Measurements from ENCODE around the gene HCN3.

HCN3 gene

DNA sequence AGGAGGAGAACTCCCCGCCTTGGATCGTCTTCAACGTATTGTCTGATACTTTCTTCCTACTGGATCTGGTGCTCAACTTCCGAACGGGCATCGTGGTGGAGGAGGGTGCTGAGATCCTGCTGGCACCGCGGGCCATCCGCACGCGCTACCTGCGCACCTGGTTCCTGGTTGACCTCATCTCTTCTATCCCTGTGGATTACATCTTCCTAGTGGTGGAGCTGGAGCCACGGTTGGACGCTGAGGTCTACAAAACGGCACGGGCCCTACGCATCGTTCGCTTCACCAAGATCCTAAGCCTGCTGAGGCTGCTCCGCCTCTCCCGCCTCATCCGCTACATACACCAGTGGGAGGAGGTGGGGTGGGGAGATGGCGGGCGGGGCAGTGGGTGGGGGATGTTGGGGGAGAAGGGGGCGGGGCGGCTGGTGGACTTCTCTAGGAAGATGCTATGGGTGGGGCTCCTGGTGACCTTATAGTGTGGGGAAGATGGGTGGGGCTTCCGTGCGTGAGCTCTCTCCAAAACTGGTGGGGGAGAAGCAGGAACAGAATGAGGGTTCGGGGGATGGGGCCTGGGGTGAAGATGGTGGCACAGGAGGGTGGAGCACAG, 5.3 kb downstream of the HCN3 start:
- no peak for DNase-seq
- no peak overlapping the region for H2AK5ac ChIP-seq (ENCODE audit: low read length)
- H3K79me1 ChIP-seq (ENCODE audit: low read length): peaks cover under 1% of the 10 kb centered on the region
- H3K4ac ChIP-seq (ENCODE audit: low read depth, low read length): no peak overlapping the region
- no peak overlapping the region for H3K4me2 ChIP-seq (ENCODE audit: low read length)
- no peak overlapping the region for H3K14ac ChIP-seq (ENCODE audit: low read length)
- no peak overlapping the region for H4K8ac ChIP-seq (ENCODE audit: low read depth, low read length)
- no peak overlapping the region for H4K91ac ChIP-seq (ENCODE audit: low read depth, low read length)
- no peaks in the 10 kb centered on the region for H3K79me2 ChIP-seq (ENCODE audit: control insufficient read depth, insufficient read depth, low read length, poor library complexity)
- H3K36me3 ChIP-seq (ENCODE audit: control insufficient read depth in 1 of 2, insufficient read depth in 2 of 2, low read length in 2 of 2): peaks cover 2% of the 10 kb centered on the region in 2 experiments
- no peak overlapping the region for H2BK12ac ChIP-seq (ENCODE audit: low read length)
- H3K4me1 ChIP-seq (ENCODE audit: control insufficient read depth in 1 of 2, insufficient read depth in 2 of 2, low read length in 2 of 2): peaks cover 5 to 8% of the 10 kb centered on the region in 2 experiments
- H3K27ac ChIP-seq (ENCODE audit: low read depth, low read length): no peak overlapping the region
- H3K4me3 ChIP-seq (ENCODE audit: low read depth, low read length): no peak overlapping the region
- H3K18ac ChIP-seq (ENCODE audit: low read length): no peak overlapping the region
- no peak overlapping the region for H3K9ac ChIP-seq (ENCODE audit: low read length)
- no peak overlapping the region for H2AFZ ChIP-seq (ENCODE audit: insufficient read depth, low read length, poor library complexity)
- no peak overlapping the region for H2BK120ac ChIP-seq (ENCODE audit: insufficient read depth, low read length, poor library complexity)
- no peak overlapping the region for H3K23ac ChIP-seq (ENCODE audit: low read length)
- no peak overlapping the region for H2BK5ac ChIP-seq (ENCODE audit: low read depth, low read length, poor library complexity)
- H4K12ac ChIP-seq (ENCODE audit: low read depth, low read length): no peak overlapping the region
- peaks cover 1% of the 10 kb centered on the region for H3K9me3 ChIP-seq (ENCODE audit: insufficient read depth, low read depth, low read length)
- WGBS (ENCODE audit: extremely low coverage, insufficient coverage, insufficient read length): no CpG with 5 or more reads among the region's 29 CpGs
- no peaks in the 10 kb centered on the region for H3K27me3 ChIP-seq (ENCODE audit: insufficient read depth, low read length)

DNA sequence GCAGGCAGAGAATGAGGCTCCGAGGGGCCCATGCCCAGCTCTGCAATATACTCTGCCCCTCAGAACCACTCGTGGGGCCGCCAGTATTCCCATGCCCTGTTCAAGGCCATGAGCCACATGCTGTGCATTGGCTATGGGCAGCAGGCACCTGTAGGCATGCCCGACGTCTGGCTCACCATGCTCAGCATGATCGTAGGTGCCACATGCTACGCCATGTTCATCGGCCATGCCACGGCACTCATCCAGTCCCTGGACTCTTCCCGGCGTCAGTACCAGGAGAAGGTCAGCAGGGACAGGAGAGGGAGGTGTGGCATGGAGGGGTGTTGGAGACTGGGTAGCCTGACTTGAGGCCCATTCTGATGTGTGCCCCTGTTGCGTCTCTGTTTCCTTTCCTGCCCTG, 7.2 kb downstream of the HCN3 start:
- no peak overlapping the region for H3K4ac ChIP-seq (ENCODE audit: low read depth, low read length)

DNA sequence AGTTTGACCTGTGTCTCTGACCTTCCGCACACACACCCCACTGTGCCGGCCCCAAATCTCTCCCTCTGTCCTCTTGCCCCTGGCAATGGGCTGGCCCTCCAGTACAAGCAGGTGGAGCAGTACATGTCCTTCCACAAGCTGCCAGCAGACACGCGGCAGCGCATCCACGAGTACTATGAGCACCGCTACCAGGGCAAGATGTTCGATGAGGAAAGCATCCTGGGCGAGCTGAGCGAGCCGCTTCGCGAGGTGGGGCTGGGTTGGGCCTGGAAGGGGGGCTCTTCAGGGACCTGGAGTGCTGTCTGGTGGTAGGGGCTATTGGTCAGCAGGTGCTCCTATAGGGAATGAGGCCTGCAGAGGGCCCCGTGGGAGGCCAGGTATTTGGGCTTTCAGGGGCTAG, 7.8 kb downstream of the HCN3 start:
- WGBS (ENCODE audit: extremely low coverage, insufficient coverage, insufficient read length): no CpG with 5 or more reads among the region's 14 CpGs
- H3K27me3 ChIP-seq (ENCODE audit: insufficient read depth, low read length): no peaks in the 10 kb centered on the region
- peaks cover 2% of the 10 kb centered on the region in 2 experiments for H3K36me3 ChIP-seq (ENCODE audit: control insufficient read depth in 1 of 2, insufficient read depth in 2 of 2, low read length in 2 of 2)
- H3K79me2 ChIP-seq (ENCODE audit: control insufficient read depth, insufficient read depth, low read length, poor library complexity): no peaks in the 10 kb centered on the region
- H3K4me1 ChIP-seq (ENCODE audit: control insufficient read depth in 1 of 2, insufficient read depth in 2 of 2, low read length in 2 of 2): no peaks in the 10 kb centered on the region
- no peaks in the 10 kb centered on the region for H3K79me1 ChIP-seq (ENCODE audit: low read length)
- H3K4me3 ChIP-seq (ENCODE audit: low read depth, low read length): no peak overlapping the region
- H3K4me2 ChIP-seq (ENCODE audit: low read length): no peak overlapping the region
- H2AFZ ChIP-seq (ENCODE audit: insufficient read depth, low read length, poor library complexity): no peak overlapping the region
- no peak overlapping the region for H2BK5ac ChIP-seq (ENCODE audit: low read depth, low read length, poor library complexity)
- H4K12ac ChIP-seq (ENCODE audit: low read depth, low read length): no peak overlapping the region
- no peak overlapping the region for H2AK5ac ChIP-seq (ENCODE audit: low read length)
- no peak for DNase-seq
- no peak overlapping the region for H3K18ac ChIP-seq (ENCODE audit: low read length)
- H2BK120ac ChIP-seq (ENCODE audit: insufficient read depth, low read length, poor library complexity): no peak overlapping the region
- no peak overlapping the region for H4K8ac ChIP-seq (ENCODE audit: low read depth, low read length)
- H3K27ac ChIP-seq (ENCODE audit: low read depth, low read length): no peak overlapping the region
- no peak overlapping the region for H4K91ac ChIP-seq (ENCODE audit: low read depth, low read length)
- H3K9me3 ChIP-seq (ENCODE audit: insufficient read depth, low read depth, low read length): no peaks in the 10 kb centered on the region
- H2BK12ac ChIP-seq (ENCODE audit: low read length): no peak overlapping the region
- H3K9ac ChIP-seq (ENCODE audit: low read length): no peak overlapping the region
- no peak overlapping the region for H3K23ac ChIP-seq (ENCODE audit: low read length)
- H3K4ac ChIP-seq (ENCODE audit: low read depth, low read length): no peak overlapping the region
- no peak overlapping the region for H3K14ac ChIP-seq (ENCODE audit: low read length)

More for the DNA sequence above, 7.2 kb downstream of the HCN3 start:
- Histone ChIP-seq H3K9me3 (ENCODE audit: insufficient read depth, low read depth, low read length) (no peaks in the 10 kb centered on the region), H3K4me2 (ENCODE audit: low read length) (no peak overlapping the region), H2BK120ac (ENCODE audit: insufficient read depth, low read length, poor library complexity) (no peak overlapping the region), H3K4me3 (ENCODE audit: low read depth, low read length) (no peak overlapping the region), H3K9ac (ENCODE audit: low read length) (no peak overlapping the region), H2AK5ac (ENCODE audit: low read length) (no peak overlapping the region), H3K27me3 (ENCODE audit: insufficient read depth, low read length) (no peaks in the 10 kb centered on the region), H3K18ac (ENCODE audit: low read length) (no peak overlapping the region), H3K79me1 (ENCODE audit: low read length) (no peaks in the 10 kb centered on the region), H2AFZ (ENCODE audit: insufficient read depth, low read length, poor library complexity) (no peak overlapping the region), H2BK12ac (ENCODE audit: low read length) (no peak overlapping the region), H3K36me3 (ENCODE audit: control insufficient read depth in 1 of 2, insufficient read depth in 2 of 2, low read length in 2 of 2) (peaks cover 2% of the 10 kb centered on the region in 2 experiments), H4K8ac (ENCODE audit: low read depth, low read length) (no peak overlapping the region), H4K91ac (ENCODE audit: low read depth, low read length) (no peak overlapping the region), H2BK5ac (ENCODE audit: low read depth, low read length, poor library complexity) (no peak overlapping the region), H3K79me2 (ENCODE audit: control insufficient read depth, insufficient read depth, low read length, poor library complexity) (no peaks in the 10 kb centered on the region), H3K4me1 (ENCODE audit: control insufficient read depth in 1 of 2, insufficient read depth in 2 of 2, low read length in 2 of 2) (no peaks in the 10 kb centered on the region), H3K27ac (ENCODE audit: low read depth, low read length) (no peak overlapping the region), H3K14ac (ENCODE audit: low read length) (no peak overlapping the region), H4K12ac (ENCODE audit: low read depth, low read length) (no peak overlapping the region), H3K23ac (ENCODE audit: low read length) (no peak overlapping the region)
- no CpG with 5 or more reads among the region's 12 CpGs for WGBS (ENCODE audit: extremely low coverage, insufficient coverage, insufficient read length)
- DNase-seq: no peak

DNA sequence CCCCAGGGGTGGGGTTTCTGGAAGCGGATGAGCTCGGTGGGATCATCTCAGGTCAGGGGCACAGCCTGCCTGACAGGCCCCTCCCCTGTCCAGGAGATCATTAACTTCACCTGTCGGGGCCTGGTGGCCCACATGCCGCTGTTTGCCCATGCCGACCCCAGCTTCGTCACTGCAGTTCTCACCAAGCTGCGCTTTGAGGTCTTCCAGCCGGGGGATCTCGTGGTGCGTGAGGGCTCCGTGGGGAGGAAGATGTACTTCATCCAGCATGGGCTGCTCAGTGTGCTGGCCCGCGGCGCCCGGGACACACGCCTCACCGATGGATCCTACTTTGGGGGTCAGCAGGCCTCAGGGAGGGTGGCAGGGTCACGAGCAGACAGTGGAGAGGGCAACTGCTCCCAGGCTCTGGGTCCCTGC, 8.4 kb downstream of the HCN3 start:
- H4K8ac ChIP-seq (ENCODE audit: low read depth, low read length): no peak overlapping the region
- H3K79me1 ChIP-seq (ENCODE audit: low read length): no peaks in the 10 kb centered on the region
- H2AFZ ChIP-seq (ENCODE audit: insufficient read depth, low read length, poor library complexity): no peak overlapping the region
- H2BK5ac ChIP-seq (ENCODE audit: low read depth, low read length, poor library complexity): no peak overlapping the region
- H2BK120ac ChIP-seq (ENCODE audit: insufficient read depth, low read length, poor library complexity): no peak overlapping the region
- no peak overlapping the region for H3K9ac ChIP-seq (ENCODE audit: low read length)
- peaks cover 2% of the 10 kb centered on the region in 2 experiments for H3K36me3 ChIP-seq (ENCODE audit: control insufficient read depth in 1 of 2, insufficient read depth in 2 of 2, low read length in 2 of 2)
- H4K12ac ChIP-seq (ENCODE audit: low read depth, low read length): no peak overlapping the region
- H3K4me3 ChIP-seq (ENCODE audit: low read depth, low read length): no peak overlapping the region
- no peak overlapping the region for H3K23ac ChIP-seq (ENCODE audit: low read length)
- H3K18ac ChIP-seq (ENCODE audit: low read length): no peak overlapping the region
- WGBS (ENCODE audit: extremely low coverage, insufficient coverage, insufficient read length): no CpG with 5 or more reads among the region's 18 CpGs
- H3K27me3 ChIP-seq (ENCODE audit: insufficient read depth, low read length): no peaks in the 10 kb centered on the region
- no peak overlapping the region for H3K14ac ChIP-seq (ENCODE audit: low read length)
- H2BK12ac ChIP-seq (ENCODE audit: low read length): no peak overlapping the region
- H3K9me3 ChIP-seq (ENCODE audit: insufficient read depth, low read depth, low read length): no peaks in the 10 kb centered on the region
- H2AK5ac ChIP-seq (ENCODE audit: low read length): no peak overlapping the region
- DNase-seq: no peak
- H3K4ac ChIP-seq (ENCODE audit: low read depth, low read length): no peak overlapping the region
- no peaks in the 10 kb centered on the region for H3K4me1 ChIP-seq (ENCODE audit: control insufficient read depth in 1 of 2, insufficient read depth in 2 of 2, low read length in 2 of 2)
- no peaks in the 10 kb centered on the region for H3K79me2 ChIP-seq (ENCODE audit: control insufficient read depth, insufficient read depth, low read length, poor library complexity)
- no peak overlapping the region for H3K4me2 ChIP-seq (ENCODE audit: low read length)
- H3K27ac ChIP-seq (ENCODE audit: low read depth, low read length): no peak overlapping the region
- no peak overlapping the region for H4K91ac ChIP-seq (ENCODE audit: low read depth, low read length)

Measured in trophoblast cell (in vitro differentiated cells and primary cell).